Esophagus squamous epithelium (tissue), 4 donors: ENCODE results near the gene TFF1.

Source experiments
- CTCF ChIP-seq, 6 experiments: fragments of 450-650 bp in 4 of 6; fragments of 200-600 bp in 2 of 6; sonication (generic) in 2 of 6; IDR thresholded peaks; one replicate each; pipeline ENCODE4 v1.5.1; 2016 to 2019; ENCODE audit warnings: antibody characterized with exemption in 6 of 6, mild to moderate bottlenecking in 4 of 6, moderate library complexity in 4 of 6
- POLR2A ChIP-seq, 4 donors: fragments of 450-650 bp; IDR thresholded peaks; one replicate each; pipeline ENCODE4 v1.6.1; 2017; ENCODE audit warnings: antibody characterized with exemption in 4 of 4, mild to moderate bottlenecking in 4 of 4, moderate library complexity in 3 of 4

- TF ChIP-seq POLR2A (IDR thresholded peaks at IDR 0.05): no peak
- TF ChIP-seq CTCF (IDR thresholded peaks at IDR 0.05): no peak
These were observed 53.7 kb downstream of the TFF1 start for GRCh38 chr21:42312626-42313104.
